Femur (tissue), 1 donor: ENCODE data around the gene PYGO2.
"Not testable (repeated sequence)": the region's sequence is repeated elsewhere in the genome, so short reads cannot be mapped to it uniquely, and the experiment has no call there.

ENCODE experiments used
- DNase-seq: peaks from one replicate; pipeline ENCODE4 v3.0.0-alpha.2; 2017

The PYGO2 gene

GRCh38 chr1:154977762-154978161, 16.2 kb upstream of the PYGO2 start:
- DNase-seq, result not testable (repeated sequence)

GRCh38 chr1:154975409-154976059, 14.0 kb upstream of the PYGO2 start:
- DNase-seq, result peak; percentile 77

GRCh38 chr1:154974808-154975408, 13.3 kb upstream of the PYGO2 start:
- DNase-seq, result peak; percentile 97

- peak; percentile 99 for DNase-seq
Measured at GRCh38 chr1:154974102-154974807, 12.7 kb upstream of the PYGO2 start, which contains the start of gene CKS1B. TSS of gene CKS1B (plus strand) at chr1:154974681. CDS start at chr1:154974746, 65 bp downstream.

GRCh38 chr1:154973344-154974101, 11.9 kb upstream of the PYGO2 start:
- DNase-seq, result peak; percentile 97

- peak; percentile 86 for DNase-seq
Measured at GRCh38 chr1:154972517-154973343, 11.1 kb upstream of the PYGO2 start.

GRCh38 chr1:154972213-154972516, 10.6 kb upstream of the PYGO2 start:
- no peak for DNase-seq

GRCh38 chr1:154971341-154971998, 9.9 kb upstream of the PYGO2 start:
- no peak for DNase-seq

GRCh38 chr1:154970631-154971340, 9.2 kb upstream of the PYGO2 start, which contains the start of gene SHC1:
TSS of gene SHC1 (minus strand) at chr1:154970747. CDS start at chr1:154970526, 221 bp downstream.
- peak; percentile 97 for DNase-seq

- peak; percentile 57 for DNase-seq
Measured at GRCh38 chr1:154969860-154970452, 8.4 kb upstream of the PYGO2 start.

GRCh38 chr1:154969246-154969645, 7.7 kb upstream of the PYGO2 start:
- DNase-seq, result no peak

- DNase-seq, result no peak
Measured at GRCh38 chr1:154968731-154969130, 7.1 kb upstream of the PYGO2 start.

- DNase-seq, result no peak
Measured at GRCh38 chr1:154967331-154967950, 5.9 kb upstream of the PYGO2 start.

- no peak for DNase-seq
Measured at GRCh38 chr1:154966111-154966510, 4.5 kb upstream of the PYGO2 start.

- DNase-seq, result peak; percentile 11
Measured at GRCh38 chr1:154964359-154964758, 2.8 kb upstream of the PYGO2 start.

- no peak for DNase-seq
Measured at GRCh38 chr1:154963643-154964042, 2.1 kb upstream of the PYGO2 start.

- DNase-seq, result no peak
Measured at GRCh38 chr1:154962795-154963330, 1.3 kb upstream of the PYGO2 start.

GRCh38 chr1:154962156-154962749, 671 bp upstream of the PYGO2 start:
- DNase-seq, result no peak

- DNase-seq, result no peak
Measured at GRCh38 chr1:154960446-154961136, 991 bp downstream of the PYGO2 start.
